DMS53 treated with DMSO at 0.1 percent for 48 hours (cell line): ENCODE data around the gene LYL1.

Experiments
- DNase-seq: peaks from one replicate; lab custom pipeline; 2025; ENCODE audit not compliant: unreplicated experiment; lab: John Stamatoyannopoulos, UW

LYL1 gene

GRCh38 chr19:13060233-13060963 lies 42.3 kb downstream of the LYL1 start:
- DNase-seq = no peak

GRCh38 chr19:13058951-13059660 lies 43.6 kb downstream of the LYL1 start:
- no peak for DNase-seq

- DNase-seq = no peak
Measured at GRCh38 chr19:13057744-13058143, 44.9 kb downstream of the LYL1 start.

GRCh38 chr19:13057147-13057572 lies 45.5 kb downstream of the LYL1 start:
- DNase-seq = peak; percentile 15

GRCh38 chr19:13056052-13056660 lies 46.5 kb downstream of the LYL1 start:
- no peak for DNase-seq

- no peak for DNase-seq
Measured at GRCh38 chr19:13055213-13056051, 47.2 kb downstream of the LYL1 start.

GRCh38 chr19:13054626-13055212 lies 47.9 kb downstream of the LYL1 start:
- no peak for DNase-seq

- no peak for DNase-seq
Measured at GRCh38 chr19:13053761-13054625, 48.7 kb downstream of the LYL1 start.

GRCh38 chr19:13053238-13053637 lies 49.4 kb downstream of the LYL1 start:
- no peak for DNase-seq

- no peak for DNase-seq
Measured at GRCh38 chr19:13052447-13053175, 50.0 kb downstream of the LYL1 start.

GRCh38 chr19:13051557-13052165 lies 51.0 kb downstream of the LYL1 start:
- peak; percentile 53 for DNase-seq

- DNase-seq = no peak
Measured at GRCh38 chr19:13050274-13050673, 52.4 kb downstream of the LYL1 start.
